Astrocyte of the spinal cord (primary cell): ENCODE data around the gene DHX34.
A peak's percentile ranks its signal among the peaks of the same experiment; 100 is the strongest.

Source experiments
- DNase-seq: peaks from one replicate; pipeline ENCODE4 v3.0.0; 2011; ENCODE audit warnings: low read depth, low spot score
- H3K4me3 ChIP-seq: 2 replicates; pipeline ENCODE4 v1.5.1; 2011; ENCODE audit warnings: low read depth, mild to moderate bottlenecking, low read length, moderate library complexity
- CTCF ChIP-seq: IDR thresholded peaks from 2 replicates; pipeline ENCODE4 v1.5.1; 2012; ENCODE audit warnings: low read depth, mild to moderate bottlenecking, low read length, inconsistent platforms
- in situ Hi-C: cut with HindIII; loops from 2 replicates; pipeline ENCODE4 v1.10.0; 2017; ENCODE audit warnings: low sequenced_read_pairs

Gene DHX34

GRCh38 chr19:47422417-47423163 is 73.5 kb downstream of the DHX34 start:
- no peak overlapping the region for H3K4me3 ChIP-seq
- in situ Hi-C loops = no loop called here
- TF ChIP-seq CTCF = no peak
- DNase-seq = no peak

- in situ Hi-C loops = no loop called here
- TF ChIP-seq CTCF = no peak
- H3K4me3 ChIP-seq = no peak overlapping the region
- no peak for DNase-seq
These were observed 74.2 kb downstream of the DHX34 start for GRCh38 chr19:47423203-47423882.

GRCh38 chr19:47427241-47428176 is 78.4 kb downstream of the DHX34 start:
- TF ChIP-seq CTCF = peak; percentile 96
- DNase-seq = peak; percentile 33
- H3K4me3 ChIP-seq = peak overlapping the region; percentile 15
- in situ Hi-C loops = no loop called here

- TF ChIP-seq CTCF = no peak
- DNase-seq = peak; percentile 88
- in situ Hi-C loops = no loop called here
- H3K4me3 ChIP-seq = peak overlapping the region; percentile 15
These were observed 79.2 kb downstream of the DHX34 start for GRCh38 chr19:47428177-47428894.

- no peak for TF ChIP-seq CTCF
- no peak for DNase-seq
- H3K4me3 ChIP-seq = no peak overlapping the region
- in situ Hi-C loops = no loop called here
These were observed 80.2 kb downstream of the DHX34 start for GRCh38 chr19:47429140-47429793.
